GM18519 (cell line): ENCODE measurements around the gene SULT6B1.
A peak's percentile ranks its signal among the peaks of the same experiment; 100 is the strongest.
"Not testable (repeated sequence)": the region's sequence is repeated elsewhere in the genome, so short reads cannot be mapped to it uniquely, and the experiment has no call there.

Source experiments
- ATAC-seq: cut with Tn5 transposase; IDR thresholded peaks from one replicate; pipeline ENCODE4 v1.9.1; 2021; ENCODE audit warnings: mild to moderate bottlenecking, moderate library complexity; ENCODE audit not compliant: unreplicated experiment, low FRiP score

The SULT6B1 gene

DNA sequence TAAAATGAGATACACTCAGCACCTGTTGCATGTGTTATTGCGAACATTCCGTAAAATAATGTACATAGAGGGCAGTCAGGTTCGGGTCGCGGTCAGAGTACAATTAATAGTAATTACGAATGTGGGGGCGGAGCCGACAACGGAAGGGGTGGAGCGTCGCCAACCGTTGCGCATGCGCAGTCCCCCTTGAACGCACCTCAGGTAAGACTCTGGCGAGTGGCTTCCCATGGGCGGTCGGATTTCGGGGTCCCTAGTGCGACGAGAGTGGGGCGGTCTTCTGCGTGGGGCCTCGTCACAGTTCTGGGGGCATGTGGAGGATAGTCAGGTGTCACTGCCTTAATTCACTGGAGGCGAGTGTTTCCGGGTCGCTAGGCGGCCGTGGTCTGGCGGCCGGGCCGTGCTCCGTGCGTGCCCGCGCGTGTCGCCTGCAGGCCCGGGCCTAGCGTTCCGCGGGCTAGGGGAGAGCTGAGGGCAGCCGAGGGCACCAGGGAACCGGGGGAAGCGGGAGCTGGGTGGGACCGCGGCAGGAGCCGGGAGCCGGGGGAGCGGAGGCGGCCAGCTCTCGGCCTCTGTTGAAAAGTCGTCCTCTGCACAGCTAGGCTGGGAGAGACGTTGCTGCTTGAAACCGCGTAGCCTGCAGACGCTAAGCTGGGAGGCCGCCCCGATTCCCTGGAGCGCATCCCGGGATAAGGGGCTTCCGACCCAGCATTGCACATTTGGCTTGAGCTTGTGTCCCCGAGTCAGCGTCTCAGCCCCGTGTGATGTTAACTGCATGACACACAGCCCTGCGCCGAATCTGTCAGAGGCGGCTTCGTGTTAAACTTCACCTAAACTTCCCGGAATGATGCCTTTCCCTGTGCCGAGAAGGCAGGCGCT lies 8.1 kb upstream of the SULT6B1 start, which contains the start of gene CEBPZOS:
Gene CEBPZOS (plus strand): TSS at position 177 of the 876 bp plus-strand sequence. CDS start 3,209 bp downstream, outside the sequence.
- peak; percentile 58 for ATAC-seq

DNA sequence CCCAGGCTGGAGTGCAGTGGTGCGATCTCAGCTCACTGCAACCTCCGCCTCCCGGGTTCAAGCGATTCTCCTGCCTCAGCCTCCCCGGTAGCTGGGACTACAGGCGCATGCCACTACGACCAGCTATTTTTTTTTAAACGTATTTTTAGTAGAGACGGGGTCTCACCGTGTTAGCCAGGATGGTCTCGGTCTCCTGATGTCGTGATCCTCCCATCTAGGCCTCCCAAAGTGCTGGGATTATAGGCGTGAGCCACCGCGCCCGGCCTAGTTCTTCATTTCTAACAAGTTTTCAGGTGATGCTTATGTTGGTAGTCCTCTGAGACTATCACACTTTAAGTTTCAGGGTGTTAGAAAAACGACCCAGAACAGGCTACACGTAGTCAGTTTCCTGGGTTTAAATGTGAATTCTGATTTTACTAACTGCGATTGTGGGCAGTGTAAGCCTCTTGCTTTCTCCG lies 7.4 kb upstream of the SULT6B1 start:
- not testable (repeated sequence) for ATAC-seq

GRCh38 chr2:37192551-37192950 lies 4.1 kb upstream of the SULT6B1 start:
- ATAC-seq: no peak

DNA sequence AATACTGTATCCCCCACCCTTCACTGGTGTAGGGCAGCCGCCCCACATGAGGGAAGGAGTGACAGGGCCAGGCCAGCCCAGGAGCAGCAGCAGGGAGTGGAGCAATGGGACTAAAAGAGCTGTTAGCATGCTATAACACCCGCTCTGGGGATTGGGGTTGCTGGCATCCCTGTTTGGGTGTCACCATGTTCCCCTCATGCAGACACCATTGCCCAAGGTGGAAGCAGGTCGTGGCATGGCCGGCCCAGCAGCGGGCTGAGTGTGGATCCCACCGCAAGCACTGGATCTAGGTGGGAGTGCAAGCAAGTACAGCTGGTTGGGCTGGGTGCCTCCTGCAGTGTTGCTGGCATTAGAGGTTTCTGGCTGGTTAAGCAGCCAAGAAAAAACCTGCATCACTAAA lies 3.3 kb upstream of the SULT6B1 start:
- ATAC-seq: no peak

DNA sequence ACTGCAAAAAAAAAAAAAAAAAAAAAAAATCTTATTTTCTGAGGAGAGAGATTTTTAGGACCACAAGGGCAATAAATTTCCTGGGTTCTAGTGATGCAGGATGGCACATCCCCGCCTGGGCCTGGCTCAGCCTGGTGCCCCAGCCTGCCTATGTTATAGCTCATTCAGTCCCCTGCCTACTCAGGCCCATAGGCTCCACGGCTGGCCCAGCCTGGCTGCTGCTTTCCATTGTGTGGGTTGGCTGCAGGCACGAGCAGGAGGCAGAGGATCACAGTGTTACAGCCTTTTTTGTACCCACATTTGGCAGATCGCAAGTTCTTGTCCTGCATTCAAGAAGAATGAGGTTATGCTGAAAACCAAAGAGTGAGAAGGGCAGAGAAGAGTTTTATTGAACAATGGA lies 2.8 kb upstream of the SULT6B1 start:
- ATAC-seq: no peak

DNA sequence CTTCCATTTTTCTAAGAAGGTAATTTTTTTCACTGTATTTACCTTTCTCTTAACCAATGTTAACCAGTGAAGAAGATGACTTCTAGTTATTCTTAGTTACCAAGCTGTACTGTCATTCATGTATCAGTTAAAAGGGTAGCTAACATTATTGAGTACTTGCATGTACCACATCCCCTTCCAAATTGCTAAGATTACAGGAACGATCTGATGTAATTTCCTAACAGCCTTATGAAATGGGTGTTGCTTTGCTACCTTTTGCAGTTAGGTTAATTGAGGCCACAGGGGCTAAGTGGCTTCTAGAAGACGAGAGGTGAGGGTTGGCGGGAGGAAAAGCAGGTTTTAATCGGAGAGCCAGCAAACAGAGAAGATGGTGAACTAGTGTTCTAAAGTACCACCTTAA lies 1.8 kb upstream of the SULT6B1 start:
- no peak for ATAC-seq

DNA sequence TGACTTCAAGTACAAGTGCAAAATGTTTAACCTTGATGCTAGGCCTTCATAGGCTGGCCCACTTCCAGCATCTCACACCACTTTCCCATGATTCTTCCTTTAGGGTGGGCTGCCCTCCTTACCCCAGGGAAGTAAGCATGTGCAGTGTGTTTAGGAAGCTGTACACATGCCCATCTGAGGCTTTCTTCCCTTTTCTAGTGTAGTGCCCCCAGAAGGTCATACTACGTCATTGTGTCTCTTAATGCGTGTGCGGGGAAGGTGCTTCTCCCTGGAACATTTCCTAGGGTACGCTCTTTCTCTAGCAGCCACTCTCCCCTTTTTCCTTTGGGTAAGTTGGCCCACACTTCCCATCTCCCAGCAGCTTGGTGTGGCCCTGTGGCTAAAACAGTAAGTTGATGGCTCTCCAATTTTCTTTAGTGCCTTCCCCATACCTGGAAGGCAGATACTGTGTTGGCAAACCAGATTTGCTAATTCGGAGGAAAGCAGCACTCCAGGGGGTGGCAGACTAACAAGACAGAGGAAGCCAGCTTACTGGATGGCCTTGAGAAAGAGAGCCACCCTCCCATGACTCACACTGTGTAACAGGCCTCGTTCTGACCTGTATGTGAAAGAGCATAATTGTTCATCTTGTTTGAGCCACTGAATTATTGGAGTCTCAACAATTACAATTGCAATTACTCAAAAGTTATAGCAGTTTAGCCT lies 1.1 kb upstream of the SULT6B1 start:
- no peak for ATAC-seq

DNA sequence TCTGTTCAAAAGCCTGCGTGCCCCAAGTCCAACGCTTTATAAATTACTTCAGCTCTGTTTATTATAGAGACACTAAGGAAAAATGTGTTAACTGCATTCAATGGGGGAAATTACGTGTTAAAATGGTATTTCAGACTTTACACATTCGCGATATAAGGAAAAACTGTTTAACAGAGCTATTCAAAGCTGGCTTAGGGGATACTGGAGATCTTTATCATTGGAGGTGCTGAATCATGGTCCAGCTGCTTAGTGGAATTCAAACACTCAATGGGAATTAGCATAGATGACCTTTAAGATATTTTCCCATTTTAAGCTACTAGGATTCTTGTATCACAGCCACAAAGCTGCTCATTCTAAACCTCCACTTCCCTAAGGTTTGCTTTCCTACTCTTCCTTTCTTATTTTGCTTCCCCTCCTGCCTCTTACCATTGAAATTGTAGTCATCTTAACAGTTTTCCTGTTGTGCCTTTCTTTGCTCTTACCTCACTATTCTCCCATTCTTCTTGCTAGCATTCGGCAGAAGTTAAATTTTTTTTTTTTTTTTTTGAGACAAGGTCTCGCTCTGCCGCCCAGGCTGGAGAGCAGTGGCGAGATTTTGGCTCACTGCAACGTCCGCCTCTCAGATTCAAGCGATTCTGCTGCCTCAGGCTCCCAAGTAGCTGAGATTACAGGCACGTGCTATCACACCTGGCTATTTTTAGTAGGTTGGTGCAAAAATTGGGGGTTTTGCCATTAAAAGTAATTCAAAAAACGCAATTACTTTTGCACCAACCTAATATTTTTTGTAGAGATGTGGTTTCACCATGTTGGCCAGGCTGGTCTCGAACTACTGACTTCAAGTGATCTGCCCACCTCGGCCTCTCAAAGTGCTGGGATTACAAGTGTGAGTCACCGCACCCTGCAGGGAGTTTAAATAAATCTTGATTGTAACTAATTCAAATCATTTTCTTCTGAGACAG lies 6.5 kb downstream of the SULT6B1 start:
- ATAC-seq: no peak

DNA sequence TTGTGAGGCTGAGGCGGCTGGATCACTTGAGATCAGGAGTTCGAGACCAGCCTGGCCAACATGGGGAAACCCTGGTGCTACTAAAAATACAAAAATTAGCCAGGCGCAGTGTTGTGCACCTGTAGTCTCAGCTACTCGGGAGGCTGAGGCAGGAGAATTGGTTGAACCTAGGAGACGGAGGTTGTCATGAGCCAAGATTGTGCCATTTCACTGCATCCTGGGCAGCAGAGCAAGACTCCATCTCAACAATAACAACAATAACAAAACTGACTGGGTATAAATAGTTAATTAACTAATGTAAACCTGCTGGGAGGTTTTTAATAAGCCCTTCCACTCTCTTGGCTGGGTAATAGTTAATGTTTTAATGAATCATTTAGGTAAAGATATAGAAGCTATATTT lies 7.8 kb downstream of the SULT6B1 start:
- ATAC-seq: no peak

GRCh38 chr2:37180006-37180639 lies 8.3 kb downstream of the SULT6B1 start:
- no peak for ATAC-seq

GRCh38 chr2:37173741-37174140 lies 14.7 kb downstream of the SULT6B1 start:
- ATAC-seq: no peak

DNA sequence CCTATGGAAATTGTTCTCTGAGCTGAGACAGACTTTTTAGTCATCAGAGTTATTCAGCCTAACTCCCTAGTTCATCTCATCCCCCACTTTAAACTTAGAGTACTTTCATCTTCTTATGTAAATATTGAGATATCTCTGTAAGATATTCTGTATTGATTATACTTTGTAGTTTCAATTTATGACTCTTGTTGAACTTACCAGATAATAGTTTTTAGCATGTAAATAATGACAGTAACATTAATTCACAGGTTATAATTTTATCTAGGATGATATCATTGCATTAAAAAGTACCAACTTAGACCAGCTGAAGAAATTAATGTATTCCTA lies 16.9 kb downstream of the SULT6B1 start:
- ATAC-seq: no peak

- ATAC-seq: no peak
These were observed 20.1 kb downstream of the SULT6B1 start for GRCh38 chr2:37168217-37168981.

DNA sequence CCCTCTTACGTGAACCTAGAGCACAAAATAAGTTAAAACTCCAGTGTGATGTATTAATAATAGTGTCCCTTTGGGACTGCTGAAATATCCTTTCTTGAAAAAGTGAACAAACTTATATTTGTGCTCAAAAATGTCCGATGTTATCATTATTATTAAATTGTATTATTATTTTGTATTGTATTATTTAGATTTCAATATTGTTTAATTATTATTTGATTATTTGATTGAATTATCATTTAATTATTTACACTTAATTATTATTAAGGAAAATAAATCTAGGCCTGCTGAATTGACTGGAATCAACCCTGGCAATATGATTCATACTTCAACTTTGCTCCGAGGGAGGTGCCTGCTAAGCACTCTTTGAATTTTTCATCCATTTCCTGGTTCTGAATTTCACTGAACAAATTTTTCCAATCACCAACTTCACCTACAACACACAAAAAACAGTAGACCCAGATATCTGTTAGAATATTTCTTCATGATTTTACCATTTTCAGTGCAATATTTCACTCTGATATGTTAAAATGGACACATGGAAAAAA lies 20.8 kb downstream of the SULT6B1 start:
- no peak for ATAC-seq

GRCh38 chr2:37164757-37165156 lies 23.7 kb downstream of the SULT6B1 start:
- ATAC-seq: no peak

- peak; percentile 72 for ATAC-seq
These were observed 31.4 kb downstream of the SULT6B1 start, which contains the start of gene EIF2AK2 for GRCh38 chr2:37156857-37157714. EIF2AK2 (minus strand) TSS chr2:37156980; CDS start chr2:37147806, 9,174 bp downstream.

GRCh38 chr2:37156071-37156856 lies 32.2 kb downstream of the SULT6B1 start:
- ATAC-seq: peak; percentile 20
